Stimulated activated CD4-positive, alpha-beta T cell treated with anti-CD3 and anti-CD28 coated beads, TNF-alpha, amount 100 ng/mL, for 4 hours (primary cell): ENCODE results near the gene ELL2.
A peak's percentile ranks its signal among the peaks of the same experiment; 100 is the strongest.

ENCODE experiments used
- DNase-seq, 3 experiments: peaks; one replicate each; pipeline ENCODE4 v3.0.0-alpha.2; 2020; ENCODE audit warnings: low read depth in 3 of 3

The ELL2 gene

GRCh38 chr5:95983080-95983479 is 21.4 kb upstream of the ELL2 start:
- DNase-seq = no peak

- no peak for DNase-seq
These were observed 15.0 kb upstream of the ELL2 start for GRCh38 chr5:95976606-95977005.

GRCh38 chr5:95975703-95976102 is 14.1 kb upstream of the ELL2 start:
- no peak for DNase-seq

GRCh38 chr5:95973793-95974325 is 12.2 kb upstream of the ELL2 start:
- no peak for DNase-seq

- no peak for DNase-seq
These were observed 10.5 kb upstream of the ELL2 start for GRCh38 chr5:95972196-95972595.

- DNase-seq = no peak
These were observed 8.7 kb upstream of the ELL2 start for GRCh38 chr5:95970359-95970704.

GRCh38 chr5:95969651-95970358 is 8.2 kb upstream of the ELL2 start:
- DNase-seq = no peak

GRCh38 chr5:95969055-95969454 is 7.4 kb upstream of the ELL2 start:
- no peak for DNase-seq

GRCh38 chr5:95967236-95967635 is 5.6 kb upstream of the ELL2 start:
- DNase-seq = no peak

GRCh38 chr5:95966005-95966404 is 4.4 kb upstream of the ELL2 start:
- no peak for DNase-seq

- no peak for DNase-seq
These were observed 2.2 kb upstream of the ELL2 start for GRCh38 chr5:95963650-95964410.

GRCh38 chr5:95962785-95963184 is 1.1 kb upstream of the ELL2 start:
- no peak for DNase-seq

- no peak for DNase-seq
These were observed 773 bp upstream of the ELL2 start for GRCh38 chr5:95962475-95962773.

- peak; percentile 45 to 62 (median 48) for DNase-seq
These were observed 709 bp downstream of the ELL2 start for GRCh38 chr5:95960667-95961616.

- peak in 1 of 3 experiments; percentile 9 for DNase-seq
These were observed 1.6 kb downstream of the ELL2 start for GRCh38 chr5:95959888-95960666.

GRCh38 chr5:95959051-95959887 is 2.4 kb downstream of the ELL2 start:
- no peak for DNase-seq

- no peak for DNase-seq
These were observed 3.2 kb downstream of the ELL2 start for GRCh38 chr5:95958310-95959014.

GRCh38 chr5:95957561-95958203 is 4.0 kb downstream of the ELL2 start:
- DNase-seq = no peak

- no peak for DNase-seq
These were observed 4.8 kb downstream of the ELL2 start for GRCh38 chr5:95956900-95957293.
